Prostate gland (tissue), 2 donors: ENCODE results near the gene GPD1L. TPM values are rescaled to one million over a fixed set of nuclear protein-coding genes. Genes with fewer than 3 reads are reported as not detected.

Experiments
- DNase-seq: peaks from one replicate; pipeline ENCODE4 v3.0.0-alpha.2; 2019; ENCODE audit warnings: low spot score
- H3K27ac ChIP-seq, 2 donors: fragments of 200-600 bp; sonication (generic); 2 replicates each; pipeline ENCODE4 v1.5.1; 2017 to 2019
- H3K27me3 ChIP-seq: fragments of 200-600 bp; sonication (generic); replicated peaks from 2 replicates; pipeline ENCODE4 v1.5.1; 2019; ENCODE audit not compliant: insufficient read depth
- H3K36me3 ChIP-seq, 2 donors: fragments of 200-600 bp; sonication (generic); 1 replicate in 1 of 2; 2 replicates in 1 of 2; pipeline versions ENCODE4 v1.5.1 to v1.8.1; 2017 to 2019
- H3K4me1 ChIP-seq: fragments of 200-600 bp; sonication (generic); replicated peaks from 2 replicates; pipeline ENCODE4 v1.5.1; 2019
- H3K4me3 ChIP-seq, 2 donors: fragments of 200-600 bp; sonication (generic); 2 replicates each; pipeline ENCODE4 v1.5.1; 2017 to 2019
- H3K9me3 ChIP-seq: fragments of 200-600 bp; sonication (generic); 2 replicates; pipeline ENCODE4 v1.5.1; 2017
- CTCF ChIP-seq, 4 experiments: fragments of 200-600 bp in 2 of 4; fragments of 450-650 bp in 2 of 4; sonication (generic) in 2 of 4; IDR thresholded peaks; 1 replicate in 3 of 4; 2 replicates in 1 of 4; pipeline ENCODE4 v1.5.1; 2016 to 2019; ENCODE audit warnings: antibody characterized with exemption in 4 of 4, mild to moderate bottlenecking in 2 of 4, moderate library complexity in 2 of 4
- POLR2A ChIP-seq: fragments of 450-650 bp; IDR thresholded peaks from one replicate; pipeline ENCODE4 v1.6.1; 2016; ENCODE audit warnings: antibody characterized with exemption, mild to moderate bottlenecking
- POLR2AphosphoS5 ChIP-seq: sonication (generic); formaldehyde crosslinking; IDR thresholded peaks from one replicate; pipeline ENCODE4 v1.6.1; 2017; ENCODE audit warnings: antibody characterized with exemption
- WGBS: methylation state at CpG from one replicate; pipeline ENCODE4 v1.1.5; 2018; 5-methylcytosine and 5-hydroxymethylcytosine counted together
- intact Hi-C: fragments of 100-400 bp; cut with DNase I; formaldehyde crosslinking; loops from one replicate; pipeline ENCODE4 v1.14.2; 2022
- total RNA-seq, 2 donors: library from RNA; depleted of rRNA; stranded (reverse); fragments of >200 nt; gene quantifications; one replicate each; pipeline ENCODE4 v1.1.0, GENCODE V29; 2016

Gene GPD1L
- total RNA-seq, 2 donors from 2014 or later = 50.4 to 70.8 TPM

- TF ChIP-seq POLR2A = no peak
- TF ChIP-seq POLR2AphosphoS5 = no peak
- TF ChIP-seq CTCF (IDR thresholded peaks at IDR 0.05) = no peak
- peaks cover 6% of the 10 kb centered on the region for H3K4me1 ChIP-seq
- no peaks in the 10 kb centered on the region for H3K27me3 ChIP-seq
- H3K27ac ChIP-seq = no peak overlapping the region
- WGBS = 56% methylated on average over 1 of the region's 1 CpG
- no peak for DNase-seq
- no peaks in the 10 kb centered on the region for H3K36me3 ChIP-seq
- H3K4me3 ChIP-seq = no peak overlapping the region
- intact Hi-C loops = no loop called here
- H3K9me3 ChIP-seq = no peaks in the 10 kb centered on the region
Observed at GRCh38 chr3:32117320-32117719, 10.9 kb downstream of the GPD1L start.

GRCh38 chr3:32118215-32118614 is 11.8 kb downstream of the GPD1L start:
- Histone ChIP-seq H3K9me3 (no peaks in the 10 kb centered on the region), H3K27me3 (no peaks in the 10 kb centered on the region), H3K4me3 (no peak overlapping the region), H3K36me3 (no peaks in the 10 kb centered on the region), H3K27ac (no peak overlapping the region), H3K4me1 (peaks cover 6% of the 10 kb centered on the region)
- DNase-seq = no peak
- intact Hi-C loops = no loop called here
- 84% methylated on average over 2 of the region's 2 CpGs for WGBS
- TF ChIP-seq POLR2A = no peak
- TF ChIP-seq POLR2AphosphoS5 = no peak
- TF ChIP-seq CTCF (IDR thresholded peaks at IDR 0.05) = no peak

- TF ChIP-seq CTCF (IDR thresholded peaks at IDR 0.05) (no peak), POLR2A (no peak), POLR2AphosphoS5 (no peak)
- H3K27ac ChIP-seq = no peak overlapping the region
- intact Hi-C loops = no loop called here
- H3K36me3 ChIP-seq = no peaks in the 10 kb centered on the region
- no peak for DNase-seq
- H3K27me3 ChIP-seq = no peaks in the 10 kb centered on the region
- peaks cover 6% of the 10 kb centered on the region for H3K4me1 ChIP-seq
- no peak overlapping the region for H3K4me3 ChIP-seq
- H3K9me3 ChIP-seq = no peaks in the 10 kb centered on the region
- WGBS = 82% methylated on average over 4 of the region's 4 CpGs
Observed at GRCh38 chr3:32120471-32120870, 14.1 kb downstream of the GPD1L start.

- H3K36me3 ChIP-seq = no peaks in the 10 kb centered on the region
- H3K27me3 ChIP-seq = no peaks in the 10 kb centered on the region
- H3K9me3 ChIP-seq = no peaks in the 10 kb centered on the region
- TF ChIP-seq CTCF (IDR thresholded peaks at IDR 0.05) = no peak
- no peak for TF ChIP-seq POLR2A
- 67% methylated on average over 4 of the region's 4 CpGs for WGBS
- DNase-seq = no peak
- H3K4me3 ChIP-seq = no peak overlapping the region
- intact Hi-C loops = no loop called here
- no peak overlapping the region for H3K27ac ChIP-seq
- H3K4me1 ChIP-seq = peaks cover 6% of the 10 kb centered on the region
Observed at GRCh38 chr3:32121137-32121536, 14.7 kb downstream of the GPD1L start.

GRCh38 chr3:32123620-32124019 is 17.2 kb downstream of the GPD1L start:
- no peak for TF ChIP-seq POLR2A
- no peak for TF ChIP-seq POLR2AphosphoS5
- TF ChIP-seq CTCF (IDR thresholded peaks at IDR 0.05) = no peak
- Histone ChIP-seq H3K27me3 (no peaks in the 10 kb centered on the region), H3K27ac (no peak overlapping the region), H3K4me1 (no peaks in the 10 kb centered on the region), H3K4me3 (no peak overlapping the region), H3K9me3 (no peaks in the 10 kb centered on the region), H3K36me3 (no peaks in the 10 kb centered on the region)
- WGBS = 90% methylated on average over 5 of the region's 5 CpGs
- intact Hi-C loops = no loop called here
- no peak for DNase-seq
